GM18499 (cell line): ENCODE data around the gene CEP72.

ENCODE experiments used
- ATAC-seq: cut with Tn5 transposase; IDR thresholded peaks from one replicate; pipeline ENCODE4 v1.9.1; 2021; ENCODE audit warnings: moderate number of reproducible peaks; ENCODE audit not compliant: insufficient read depth, unreplicated experiment

Gene CEP72

GRCh38 chr5:651296-652022 is 39.3 kb downstream of the CEP72 start:
- no peak for ATAC-seq

DNA sequence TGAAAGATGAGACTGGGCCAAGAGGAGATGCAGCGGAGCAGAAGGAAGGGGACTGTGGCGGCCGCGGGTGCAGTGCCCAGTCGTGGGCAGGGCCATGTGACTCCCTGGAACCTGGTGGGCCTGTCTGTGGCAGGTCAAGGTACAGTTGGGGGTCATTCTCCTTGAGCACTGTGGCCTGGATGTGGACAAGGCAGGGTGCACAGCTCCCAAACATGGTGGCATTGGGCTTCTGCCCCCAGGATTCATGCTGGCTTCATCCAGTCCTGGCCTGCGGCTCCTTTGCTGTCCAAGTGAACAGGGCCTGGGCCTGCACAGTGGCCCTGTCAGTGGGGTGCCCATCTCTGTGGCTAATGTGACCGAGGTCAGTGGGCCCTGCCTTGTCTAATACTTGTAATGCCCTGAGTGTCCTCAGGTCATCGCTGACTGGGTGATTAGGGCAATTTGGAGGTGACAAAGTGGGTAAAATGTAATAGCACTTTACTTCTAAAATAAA is 39.9 kb downstream of the CEP72 start:
- no peak for ATAC-seq

- no peak for ATAC-seq
Observed at GRCh38 chr5:652773-653350, 40.7 kb downstream of the CEP72 start.

DNA sequence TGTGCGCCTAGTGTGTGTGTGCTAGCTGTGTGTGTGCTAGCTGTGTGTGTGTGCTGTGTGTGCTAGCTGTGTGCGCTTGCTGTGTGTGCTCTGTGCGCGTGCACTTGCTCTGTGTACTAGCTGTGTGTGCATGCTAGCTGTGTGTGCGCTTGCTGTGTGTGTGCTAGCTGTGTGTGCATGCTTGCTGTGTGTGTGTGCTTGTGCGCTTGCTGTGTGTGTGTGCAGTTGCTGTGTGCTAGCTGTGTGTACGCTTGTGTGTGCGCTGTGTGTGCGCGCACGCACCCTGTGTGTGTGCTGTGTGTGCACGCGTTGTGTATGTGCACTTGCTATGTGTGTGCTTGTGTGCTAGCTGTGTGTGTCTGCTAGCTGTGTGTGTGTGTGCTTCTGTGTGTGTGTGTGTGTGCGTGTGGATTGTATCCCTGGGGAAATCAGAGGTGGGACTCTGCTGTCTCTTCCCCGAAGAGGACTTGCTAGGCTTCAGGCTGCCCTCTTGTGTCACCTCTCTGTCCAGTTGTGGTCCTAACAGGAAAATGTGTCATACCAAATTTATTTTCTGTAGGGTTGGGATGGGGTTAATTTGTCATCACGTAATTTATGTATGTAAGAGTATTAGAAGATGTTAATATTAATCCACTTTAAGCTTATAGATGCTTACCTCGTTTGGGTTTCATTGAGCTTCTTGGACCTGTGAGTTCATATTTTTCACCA is 42.1 kb downstream of the CEP72 start:
- no peak for ATAC-seq

GRCh38 chr5:655406-655805 is 43.3 kb downstream of the CEP72 start:
- ATAC-seq, result no peak

GRCh38 chr5:657570-657969 is 45.4 kb downstream of the CEP72 start:
- no peak for ATAC-seq

DNA sequence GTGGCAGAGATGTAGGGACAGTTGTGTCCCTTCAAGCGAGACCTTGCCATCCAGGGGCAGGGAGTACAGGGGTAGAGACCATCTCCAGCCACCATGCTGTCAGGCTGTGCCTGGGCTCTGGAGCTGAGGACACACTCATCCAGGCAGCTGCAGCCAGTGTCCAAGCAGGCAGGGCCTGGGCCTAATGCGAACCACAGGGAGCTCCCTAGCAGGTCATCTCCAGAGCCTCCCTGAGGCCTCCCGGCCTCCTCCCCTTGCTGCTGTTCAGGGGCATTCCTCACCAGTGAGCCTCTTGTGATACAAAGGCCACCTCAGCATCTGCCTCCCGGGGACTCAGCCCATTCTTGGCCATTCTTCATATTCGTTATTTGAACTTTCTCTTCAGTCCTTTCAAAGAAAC is 46.0 kb downstream of the CEP72 start:
- no peak for ATAC-seq

- ATAC-seq, result no peak
Observed at GRCh38 chr5:659496-660263, 47.5 kb downstream of the CEP72 start.

GRCh38 chr5:660491-661030 is 48.4 kb downstream of the CEP72 start:
- no peak for ATAC-seq

DNA sequence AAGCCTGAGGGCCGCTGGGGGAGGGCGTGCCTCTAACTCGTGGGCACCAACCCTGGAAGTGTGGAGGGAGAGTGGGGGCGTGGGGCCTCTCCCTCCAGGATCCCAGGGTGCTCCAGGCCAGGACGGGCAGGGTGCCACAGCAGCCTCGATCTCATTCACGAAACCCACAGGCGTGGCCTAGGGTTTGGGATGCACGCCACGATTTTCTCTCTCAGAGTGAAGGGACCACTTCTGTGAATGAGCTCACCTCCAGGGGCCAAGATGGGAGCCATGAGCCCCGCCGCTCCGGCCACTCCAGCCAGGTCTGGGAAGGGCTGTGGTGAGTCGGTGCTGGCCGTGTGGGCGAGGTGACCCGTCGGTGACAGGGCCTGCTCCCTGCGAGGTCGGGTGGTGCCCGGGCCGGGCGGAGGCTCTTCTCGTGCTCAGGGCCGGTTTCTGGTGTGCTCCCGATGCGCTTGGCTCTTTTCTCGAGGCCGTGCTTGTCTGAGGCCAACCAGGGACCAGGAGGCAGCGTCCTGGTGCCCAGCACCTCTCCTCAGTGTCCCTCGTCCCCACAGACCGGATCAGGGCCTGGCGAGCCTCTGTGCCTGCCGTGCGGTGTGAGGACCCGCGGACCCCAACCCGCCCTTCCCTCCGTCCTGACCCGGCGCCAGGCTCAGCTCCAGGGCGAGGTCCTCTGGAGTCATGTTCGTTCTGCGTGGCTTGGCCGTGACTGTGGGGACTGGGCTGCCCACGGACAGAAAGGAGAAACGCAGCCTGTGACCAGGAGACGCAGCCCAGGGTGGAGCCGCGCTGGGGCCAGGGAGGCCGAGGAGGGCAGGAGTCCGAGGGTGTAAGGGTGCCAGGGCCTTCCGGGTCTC is 50.0 kb downstream of the CEP72 start:
- ATAC-seq, result no peak

GRCh38 chr5:662751-663435 is 50.8 kb downstream of the CEP72 start:
- ATAC-seq, result no peak

DNA sequence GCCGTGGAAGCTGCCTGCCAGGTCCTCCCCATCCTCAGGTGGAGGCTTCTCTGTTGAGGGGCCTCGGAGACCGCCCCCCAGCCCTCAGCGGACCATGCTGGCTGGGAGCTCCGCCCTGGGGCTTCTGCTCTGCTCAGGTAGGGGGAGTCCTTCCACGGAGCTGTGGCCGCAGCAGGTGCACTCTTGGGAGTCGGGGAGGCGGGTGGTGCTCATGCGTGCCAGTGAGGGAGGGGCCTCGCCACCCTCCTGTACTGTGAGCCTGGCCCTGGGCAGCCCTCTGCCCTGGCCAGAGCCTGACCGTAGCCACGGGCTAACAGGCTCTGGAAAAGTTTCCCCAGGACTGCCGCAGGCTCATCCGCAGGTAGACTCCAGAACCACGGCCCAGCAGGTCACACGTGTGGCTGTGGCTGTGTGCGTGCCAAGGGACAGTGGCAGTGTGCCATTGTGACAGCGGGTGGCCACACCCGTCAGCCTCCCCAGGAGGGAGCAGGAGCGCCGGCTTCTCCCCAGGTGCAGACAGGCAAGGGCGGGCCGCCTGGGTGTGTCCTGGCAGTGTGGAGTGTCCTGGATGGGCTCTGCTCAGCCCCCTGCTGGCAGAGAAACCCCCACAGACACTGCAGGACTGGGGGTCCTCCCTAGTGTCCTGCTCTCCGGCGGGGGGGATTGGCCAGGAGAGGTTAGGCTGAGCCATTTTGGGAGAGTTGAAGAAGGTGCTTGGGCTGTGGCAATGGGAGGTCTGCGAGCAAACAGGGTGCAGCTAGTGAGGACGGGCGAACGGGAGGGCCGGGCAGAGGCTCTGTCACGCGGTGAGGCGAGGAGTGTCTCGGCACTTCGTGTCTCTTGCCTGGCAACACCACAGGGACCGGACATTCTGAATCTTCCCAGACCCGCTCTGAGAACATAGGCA is 51.5 kb downstream of the CEP72 start:
- no peak for ATAC-seq

- no peak for ATAC-seq
Observed at GRCh38 chr5:664343-664993, 52.3 kb downstream of the CEP72 start.

DNA sequence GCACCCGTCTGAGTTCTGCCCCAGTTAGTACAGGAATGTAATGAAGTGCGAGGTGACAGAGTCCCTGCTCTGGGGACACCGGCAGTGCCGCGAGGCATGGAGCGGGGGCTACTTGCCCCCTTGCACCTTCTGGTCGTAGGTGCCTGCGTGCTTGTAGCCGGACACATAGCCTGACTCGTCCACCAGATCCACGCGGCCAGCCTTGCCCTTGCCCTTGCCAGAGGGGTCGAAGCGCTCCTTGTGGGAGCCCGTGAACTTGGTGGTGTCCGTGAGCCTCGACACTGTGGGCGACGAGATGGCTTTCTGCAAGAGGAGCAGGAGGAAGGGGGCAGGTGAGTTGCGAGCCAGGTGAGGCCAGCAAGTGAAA is 52.8 kb downstream of the CEP72 start:
- no peak for ATAC-seq

- ATAC-seq, result no peak
Observed at GRCh38 chr5:665541-665955, 53.4 kb downstream of the CEP72 start.

DNA sequence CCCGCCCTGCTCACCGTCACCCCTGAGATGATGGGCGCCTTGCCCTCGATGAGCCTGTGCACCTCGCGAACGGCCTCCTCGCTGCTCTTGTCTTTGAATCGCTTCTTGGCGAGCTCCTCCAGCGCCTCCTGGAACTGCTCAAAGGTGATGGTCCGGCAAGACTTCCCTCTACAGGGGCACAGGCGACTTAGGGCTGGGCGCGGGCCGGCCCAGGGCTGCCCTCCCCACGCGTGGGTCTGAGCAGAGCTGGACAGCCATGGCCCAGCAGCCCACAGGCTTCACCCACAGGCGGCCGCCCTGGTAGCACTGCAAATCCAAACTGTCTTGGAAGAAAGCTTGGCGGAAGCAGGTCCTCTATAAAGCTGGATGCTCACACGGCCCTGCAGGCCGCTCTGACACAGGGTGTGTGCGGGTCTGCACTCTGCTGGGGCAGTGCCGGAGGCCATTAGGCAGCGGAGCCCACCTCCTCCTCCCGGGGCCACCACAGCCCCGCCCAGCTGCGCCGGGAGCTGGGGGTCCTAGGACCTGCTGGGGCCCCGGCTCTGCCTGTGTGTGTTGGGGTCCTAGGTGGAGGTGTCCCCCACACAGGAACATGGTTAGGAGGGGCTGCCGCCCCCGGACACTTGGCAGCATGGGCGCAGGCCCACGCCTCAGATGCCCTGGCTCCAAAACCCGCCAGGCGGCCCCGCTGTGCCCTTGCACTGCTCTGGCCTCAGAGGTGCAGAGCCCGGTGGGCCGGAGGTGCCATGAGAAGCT is 54.0 kb downstream of the CEP72 start:
- no peak for ATAC-seq
